Motor neuron (in vitro differentiated cells): ENCODE results near the gene SLC35F1. TPM values are rescaled to one million over a fixed set of nuclear protein-coding genes. Genes with fewer than 3 reads are reported as not detected.

ENCODE experiments used
- ATAC-seq, 8 experiments: fragments of 200-7000 bp; cut with Tn5 transposase; replicated peaks in 6 of 8; 2 replicates each; pipeline ENCODE4 v1.8.0; 2021; ENCODE audit warnings: mild to moderate bottlenecking in 8 of 8, moderate library complexity in 8 of 8
- H3K27ac ChIP-seq, 2 donors: fragments of 250-450 bp; sonication (Bioruptor Pico); 2 replicates each; pipeline ENCODE4 v1.9.0; 2021; ENCODE audit warnings: antibody characterized with exemption in 2 of 2, mild to moderate bottlenecking in 2 of 2, moderate library complexity in 1 of 2
- H3K4me1 ChIP-seq, 2 donors: fragments of 250-450 bp; sonication (Bioruptor Pico); replicated peaks in 1 of 2; 2 replicates each; pipeline ENCODE4 v1.6.1; 2021; ENCODE audit warnings: antibody characterized with exemption in 2 of 2, mild to moderate bottlenecking in 2 of 2, moderate library complexity in 1 of 2
- H3K4me3 ChIP-seq, 5 donors: fragments of 250-450 bp; sonication (Bioruptor Pico); 2 replicates each; pipeline ENCODE4 v1.9.0; 2021; ENCODE audit warnings: antibody characterized with exemption in 5 of 5, mild to moderate bottlenecking in 5 of 5, moderate library complexity in 4 of 5
- WGBS, 10 experiments: fragments of 450-650 bp; shearing (Covaris generic); methylation state at CpG; one replicate each; pipeline ENCODE4 v1.0.0; 2022; 5-methylcytosine and 5-hydroxymethylcytosine counted together
- in situ Hi-C, 9 experiments: fragments of 400-800 bp; cut with MboI; loops; one replicate each; pipeline ENCODE4 v1.15.0; 2021; ENCODE audit warnings: low sequenced_read_pairs in 9 of 9, low pct_unique_long_range_greater_than_20kb in 2 of 9; ENCODE audit not compliant: unreplicated experiment in 9 of 9
- total RNA-seq, 8 experiments: library from RNA; unstranded; fragments of 300-600 nt; gene quantifications; 2 replicates each; pipeline versions ENCODE4 v1.2.3 to v1.2.4, GENCODE V29; 2022

Gene SLC35F1
- total RNA-seq, 8 experiments from 2014 or later, result 0.15 to 39.4 (median 30.9) TPM; not detected in 1

DNA sequence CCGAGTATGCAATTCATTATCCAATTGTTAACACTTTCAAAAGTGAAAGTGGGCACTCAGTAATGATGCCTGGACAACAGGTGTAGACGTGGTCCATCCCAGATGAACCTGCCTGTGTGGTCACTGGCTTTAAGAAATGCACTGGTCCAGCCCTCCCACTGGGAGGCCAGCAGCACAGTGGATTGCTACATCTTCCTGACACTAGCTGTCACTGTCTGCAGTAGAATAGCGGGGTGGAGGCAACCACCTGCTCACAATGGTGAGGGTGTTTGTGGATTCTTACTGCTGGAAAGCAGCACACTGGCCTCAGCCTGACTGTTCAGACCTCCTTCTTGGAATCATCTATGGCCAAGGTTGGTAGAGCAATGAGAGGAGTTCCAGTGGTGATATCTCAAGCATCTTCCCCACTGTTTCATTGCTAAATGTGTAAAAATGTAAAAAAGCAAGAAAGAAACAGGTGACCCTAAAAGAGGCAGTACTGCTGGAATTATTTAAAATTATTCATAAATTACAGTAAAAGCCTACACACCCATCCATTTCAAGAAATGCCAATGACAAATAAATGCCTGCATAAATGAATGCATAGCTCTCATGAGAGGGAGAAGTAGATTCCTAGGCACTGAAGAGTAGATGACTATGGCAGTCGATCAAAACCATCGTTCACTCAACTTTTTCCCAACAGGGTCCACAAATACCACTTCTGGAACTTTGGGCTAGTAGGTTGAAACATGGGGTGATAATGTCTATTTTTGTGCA, 413.0 kb downstream of the SLC35F1 start:
- 48 to 100% (median 83%) methylated on average over 2 to 5 of the region's 5 CpGs; no CpG with 5 or more reads in 3 of the 10 experiments for WGBS, 10 experiments
- Histone ChIP-seq H3K4me1 (peaks cover 15 to 23% of the 10 kb centered on the region in 2 donors), H3K4me3 (no peak overlapping the region), H3K27ac (no peak overlapping the region)
- peak; percentile 72 to 92 (median 82) for ATAC-seq
- in situ Hi-C loops, result no loop called here

DNA sequence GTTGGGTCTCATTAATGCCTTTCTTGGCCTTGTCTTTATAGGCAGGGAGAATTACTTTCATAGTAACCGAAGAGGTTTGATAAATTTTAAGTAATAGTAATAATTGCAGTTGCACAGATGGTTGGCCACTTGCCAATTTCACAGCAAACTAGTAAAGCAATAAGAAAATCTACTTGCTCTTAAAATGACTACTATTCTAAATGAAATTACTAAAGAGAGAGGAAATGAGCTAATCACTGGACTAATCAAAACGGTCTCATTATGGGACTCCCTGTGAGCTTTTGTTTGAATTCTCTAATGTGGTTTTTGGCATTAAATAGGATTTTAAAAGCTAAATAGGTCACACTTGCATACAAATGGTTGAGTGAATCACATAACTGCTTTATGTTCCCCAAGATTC, 413.6 kb downstream of the SLC35F1 start:
- no peak overlapping the region for H3K27ac ChIP-seq

DNA sequence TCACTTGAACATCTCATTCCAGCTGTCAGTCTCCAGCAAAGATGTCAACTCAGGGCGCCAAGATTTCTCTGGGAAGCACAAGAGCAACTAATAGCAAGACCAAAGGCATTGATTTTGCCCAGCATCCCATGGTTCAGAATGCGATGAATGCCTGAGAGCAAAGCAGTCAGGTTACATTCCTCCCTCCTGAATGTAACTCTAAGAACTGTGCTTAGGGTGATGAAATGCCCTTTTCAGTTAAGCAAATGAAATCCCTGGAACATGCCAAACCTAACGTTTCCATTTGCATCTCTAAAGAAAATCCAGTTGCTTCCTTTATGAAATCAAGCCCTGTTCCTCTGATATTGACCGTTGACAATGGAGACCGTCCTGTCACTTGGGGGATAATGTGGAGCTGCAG, 417.1 kb downstream of the SLC35F1 start:
- 50 to 100% (median 81%) methylated on average over 1 to 5 of the region's 5 CpGs for WGBS, 10 experiments
- in situ Hi-C loops, result no loop called here

More for the DNA sequence above, 413.6 kb downstream of the SLC35F1 start:
- 8 to 89% (median 69%) methylated on average over 1 to 2 of the region's 2 CpGs; no CpG with 5 or more reads in 4 of the 10 experiments for WGBS, 10 experiments
- Histone ChIP-seq H3K4me3 (no peak overlapping the region), H3K4me1 (peaks cover 15 to 23% of the 10 kb centered on the region in 2 donors)
- in situ Hi-C loops, result no loop called here
- no peak for ATAC-seq

DNA sequence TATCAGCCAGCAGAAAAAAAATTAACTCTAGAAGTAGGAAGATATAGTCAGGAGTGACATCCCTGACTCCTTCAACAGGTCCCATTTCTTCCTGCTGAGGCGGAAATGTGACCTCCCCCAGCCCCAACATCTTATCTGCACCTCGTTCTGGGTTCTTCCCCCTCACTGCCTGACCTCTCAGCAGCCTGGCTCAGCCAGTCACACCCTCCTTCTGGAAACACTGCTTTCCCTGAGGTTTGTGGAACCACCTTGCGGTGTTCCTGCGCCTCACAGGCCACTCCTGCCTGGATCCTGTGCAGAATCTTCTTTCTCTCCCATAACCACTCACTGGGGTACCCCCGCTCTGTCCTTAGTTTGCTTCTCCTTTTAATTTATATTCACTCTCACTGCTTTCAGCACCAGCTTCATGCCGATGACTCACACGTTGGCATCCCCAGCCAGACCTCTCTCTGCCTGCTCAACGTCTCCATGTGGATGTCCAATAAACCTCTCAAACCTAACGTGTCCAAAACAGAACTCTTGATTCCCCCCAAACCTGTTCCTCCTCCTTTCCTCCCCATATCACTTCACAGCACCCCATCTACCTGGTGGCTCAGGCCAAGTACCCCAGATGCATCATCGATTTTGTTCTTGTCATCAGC, 418.3 kb downstream of the SLC35F1 start:
- WGBS, 10 experiments, result 26 to 100% (median 74%) methylated on average over 2 to 8 of the region's 10 CpGs; no CpG with 5 or more reads in 2 of the 10 experiments
- in situ Hi-C loops, result no loop called here
- no peak overlapping the region for H3K4me3 ChIP-seq
- ATAC-seq, result peak in 1 of 8 experiments; percentile 33
- peaks cover under 1 to 7% of the 10 kb centered on the region in 2 donors for H3K4me1 ChIP-seq
- H3K27ac ChIP-seq, result no peak overlapping the region

More for the DNA sequence above, 417.1 kb downstream of the SLC35F1 start:
- H3K4me3 ChIP-seq, result no peak overlapping the region
- H3K27ac ChIP-seq, result no peak overlapping the region
- peaks cover 12 to 18% of the 10 kb centered on the region in 2 donors for H3K4me1 ChIP-seq
- ATAC-seq, result no peak

DNA sequence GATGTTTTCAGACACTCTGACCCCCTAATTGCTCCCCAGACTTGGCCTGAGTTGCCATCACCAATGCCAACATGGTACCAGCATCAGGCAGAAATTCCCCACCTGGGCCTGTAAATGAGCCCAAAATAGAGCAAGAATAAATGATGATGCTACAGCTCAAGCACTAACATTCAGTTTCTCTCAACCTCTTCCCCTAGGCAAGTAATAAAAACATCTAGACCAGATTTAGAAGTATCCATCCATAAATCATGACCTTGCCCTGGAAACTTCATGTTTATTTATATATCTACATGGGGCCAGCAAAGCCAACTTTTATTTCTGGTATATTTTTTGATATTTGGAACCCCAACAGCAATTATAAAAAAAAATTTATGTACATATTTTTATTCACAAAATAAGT, 419.6 kb downstream of the SLC35F1 start:
- in situ Hi-C loops, result no loop called here
- Histone ChIP-seq H3K4me1 (no peaks in the 10 kb centered on the region), H3K4me3 (no peak overlapping the region), H3K27ac (no peak overlapping the region)
- peak in 3 of 8 experiments; percentile 42 to 74 (median 62) for ATAC-seq

DNA sequence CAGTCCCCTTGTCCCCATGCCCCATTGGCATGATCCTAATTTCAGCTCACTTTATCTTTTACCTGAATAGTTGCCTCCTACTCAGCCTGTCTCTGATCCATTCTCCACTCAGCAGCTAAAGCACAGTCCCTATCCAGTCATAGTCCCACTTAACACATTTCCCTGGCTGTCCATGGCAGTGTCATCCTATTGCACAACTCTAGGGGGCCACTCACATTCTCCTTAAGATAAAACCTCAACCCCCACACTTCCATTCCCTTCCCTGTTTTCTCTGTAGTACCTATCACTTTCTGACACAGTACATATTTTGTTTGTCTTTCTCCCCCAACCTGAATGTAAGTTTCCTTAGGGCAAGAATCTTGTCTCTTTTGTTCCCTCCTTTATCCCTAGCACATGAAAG, 420.2 kb downstream of the SLC35F1 start:
- Histone ChIP-seq H3K27ac (no peak overlapping the region), H3K4me1 (no peaks in the 10 kb centered on the region), H3K4me3 (no peak overlapping the region)
- in situ Hi-C loops, result no loop called here
- ATAC-seq, result peak in 1 of 8 experiments; percentile 17

DNA sequence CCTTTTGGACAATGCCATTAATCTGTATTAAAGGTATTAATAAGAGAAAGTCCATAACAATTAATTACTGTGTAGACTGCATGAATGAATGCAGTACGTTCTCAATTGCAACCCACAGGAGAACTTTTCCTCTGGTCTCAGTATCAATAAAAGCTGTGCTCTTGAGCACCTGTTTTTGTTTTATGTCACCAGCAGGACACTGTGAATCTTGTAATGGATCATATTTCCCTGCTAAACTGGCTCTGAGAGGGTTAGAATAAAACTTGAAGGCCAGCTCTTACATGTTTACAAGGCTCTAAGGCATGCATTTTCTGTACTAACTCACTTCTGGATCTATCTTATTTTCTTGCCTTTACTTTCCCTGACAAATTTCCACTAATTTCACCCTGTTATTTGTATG, 426.7 kb downstream of the SLC35F1 start:
- Histone ChIP-seq H3K27ac (no peak overlapping the region), H3K4me1 (no peaks in the 10 kb centered on the region), H3K4me3 (no peak overlapping the region)
- WGBS, 10 experiments, result 0 to 100% (median 86%) methylated on average over 1 of the region's 1 CpG; no CpG with 5 or more reads in 1 of the 10 experiments
- in situ Hi-C loops, result no loop called here
- no peak for ATAC-seq

DNA sequence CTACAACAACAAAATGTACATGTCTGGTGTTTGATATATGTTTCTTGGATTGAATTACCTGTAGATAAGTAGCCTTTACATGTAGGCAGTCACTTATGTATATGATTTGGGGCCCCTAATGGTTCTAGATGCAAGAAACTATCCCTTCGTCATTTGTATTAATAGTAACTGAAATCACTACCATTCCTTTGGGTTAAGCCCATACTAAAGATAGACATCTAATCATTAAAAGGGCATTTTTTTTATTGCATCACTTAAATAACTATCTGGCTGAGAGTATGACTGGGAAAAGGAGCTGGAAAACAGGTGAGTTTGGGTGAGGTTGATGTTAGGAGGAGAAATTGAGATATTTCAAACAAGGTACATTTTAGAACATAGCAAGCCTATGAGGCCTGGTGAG, 427.6 kb downstream of the SLC35F1 start:
- 67 to 100% (median 86%) methylated on average over 1 of the region's 1 CpG; no CpG with 5 or more reads in 5 of the 10 experiments for whole genome bisulfite sequencing, 10 experiments
- no peak overlapping the region for H3K27ac ChIP-seq
- H3K4me3 ChIP-seq, result no peak overlapping the region
- no peak for ATAC-seq
- no peaks in the 10 kb centered on the region for H3K4me1 ChIP-seq
- in situ Hi-C loops, result no loop called here

DNA sequence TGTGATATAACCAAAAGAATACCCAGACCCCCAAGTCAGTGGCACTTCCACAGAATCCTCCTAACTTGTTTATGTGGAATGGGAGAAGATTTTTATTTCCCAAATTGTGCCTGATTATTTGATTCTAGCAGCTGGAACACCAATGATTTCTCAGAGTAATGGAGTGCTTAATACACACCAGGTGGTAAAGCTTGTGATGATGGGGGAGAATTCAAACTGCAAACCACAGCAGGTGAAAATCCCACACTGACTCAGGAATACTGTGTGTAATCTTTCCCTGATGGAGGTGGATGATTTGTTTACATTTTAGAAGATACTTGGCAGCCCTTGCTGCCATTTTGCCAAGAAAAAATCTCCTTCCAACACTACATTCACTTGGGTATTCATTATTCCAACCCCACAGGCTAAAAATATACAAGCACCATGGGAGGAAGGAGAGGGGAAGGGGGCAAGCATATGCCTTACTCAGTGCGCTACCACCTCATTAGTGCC, 428.3 kb downstream of the SLC35F1 start:
- WGBS, 10 experiments, result 40 to 100% (median 80%) methylated on average over 1 of the region's 1 CpG; no CpG with 5 or more reads in 5 of the 10 experiments
- Histone ChIP-seq H3K4me1 (no peaks in the 10 kb centered on the region), H3K27ac (no peak overlapping the region), H3K4me3 (no peak overlapping the region)
- ATAC-seq, result no peak
- in situ Hi-C loops, result no loop called here

DNA sequence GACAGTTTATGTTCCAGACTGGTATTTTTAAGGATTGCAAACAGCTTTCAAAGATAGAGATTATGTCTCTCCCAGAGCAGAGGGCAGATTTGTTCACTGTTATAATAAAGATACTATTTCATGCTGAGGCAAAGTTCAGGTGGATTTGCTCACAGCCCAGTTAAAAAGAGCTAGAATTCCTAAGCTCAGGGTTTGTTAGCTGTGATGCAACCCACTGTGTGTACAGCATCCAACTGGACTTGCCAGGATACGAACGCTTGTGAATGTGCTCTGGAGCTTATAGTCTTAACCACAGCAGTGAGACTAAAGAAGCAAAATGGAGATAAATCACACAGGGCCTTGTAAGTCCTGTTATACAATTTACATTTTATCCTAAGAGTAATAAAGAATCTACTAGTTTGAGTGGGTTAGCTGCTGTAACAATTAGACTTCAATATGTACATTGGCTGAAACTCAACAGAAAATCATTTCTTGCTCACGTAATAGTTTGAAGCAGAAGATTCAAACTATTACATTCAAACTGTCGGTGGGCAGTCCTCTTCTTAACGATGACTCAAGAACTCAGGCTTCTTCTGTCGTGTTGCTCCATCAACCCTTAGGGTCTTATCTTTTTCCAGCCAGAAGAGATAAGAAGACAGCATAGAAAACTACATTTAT, 437.1 kb downstream of the SLC35F1 start:
- in situ Hi-C loops, result no loop called here
- H3K27ac ChIP-seq, result no peak overlapping the region
- H3K4me1 ChIP-seq, result no peaks in the 10 kb centered on the region
- peak in 1 of 8 experiments; percentile 56 for ATAC-seq
- 64 to 100% (median 75%) methylated on average over 1 to 6 of the region's 6 CpGs; no CpG with 5 or more reads in 2 of the 10 experiments for WGBS, 10 experiments
- H3K4me3 ChIP-seq, result no peak overlapping the region

DNA sequence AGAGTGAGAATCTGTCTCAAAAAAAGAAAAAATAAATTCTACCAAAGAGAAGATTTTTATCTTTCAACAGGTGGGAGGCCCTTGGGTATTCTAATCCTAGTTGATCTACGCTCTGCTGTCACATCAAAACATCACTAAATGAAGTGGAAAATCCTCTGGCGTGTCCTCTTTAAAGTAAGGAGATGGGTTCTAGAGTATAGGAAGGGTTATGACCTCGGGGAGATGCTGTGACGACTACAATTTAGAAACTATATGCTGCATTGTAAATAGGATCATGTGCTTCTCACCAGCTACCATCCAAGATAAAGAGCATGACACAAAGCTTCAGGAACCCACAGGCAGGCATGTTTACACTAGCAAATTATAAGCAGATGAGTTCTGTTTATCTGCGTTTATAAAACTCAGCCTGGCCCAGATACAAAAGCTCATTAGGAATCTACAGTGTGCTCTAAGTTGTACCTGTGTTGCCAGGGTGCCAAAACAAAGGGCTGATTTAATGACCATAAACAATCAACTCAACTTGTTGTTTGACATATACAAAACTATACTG, 443.9 kb downstream of the SLC35F1 start:
- in situ Hi-C loops, result no loop called here
- no peak overlapping the region for H3K27ac ChIP-seq
- 0 to 100% (median 78%) methylated on average over 1 to 5 of the region's 5 CpGs; no CpG with 5 or more reads in 1 of the 10 experiments for WGBS, 10 experiments
- no peaks in the 10 kb centered on the region for H3K4me1 ChIP-seq
- no peak for ATAC-seq
- H3K4me3 ChIP-seq, result no peak overlapping the region

DNA sequence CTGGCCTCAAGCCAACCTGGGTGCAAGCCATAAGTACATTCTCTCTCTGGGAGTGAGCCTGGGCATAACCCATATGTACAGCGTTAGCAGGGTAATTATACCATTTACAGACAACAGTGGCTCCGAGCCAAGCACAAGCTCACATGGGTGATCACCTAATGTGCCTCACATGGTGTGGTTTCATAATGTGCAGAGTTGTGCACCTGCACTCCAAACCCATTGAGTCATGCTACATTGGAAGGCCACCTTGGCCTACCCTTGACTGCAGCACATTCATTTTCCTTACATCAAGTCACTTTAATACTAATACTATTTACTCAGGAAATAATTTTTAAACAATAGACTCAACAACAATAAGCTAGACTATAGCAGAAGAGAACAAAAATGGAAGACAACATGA, 446.5 kb downstream of the SLC35F1 start:
- Histone ChIP-seq H3K27ac (no peak overlapping the region), H3K4me1 (no peaks in the 10 kb centered on the region), H3K4me3 (no peak overlapping the region)
- 34 to 100% methylated on average over 1 to 2 of the region's 2 CpGs; no CpG with 5 or more reads in 8 of the 10 experiments for WGBS, 10 experiments
- in situ Hi-C loops, result no loop called here
- no peak for ATAC-seq

DNA sequence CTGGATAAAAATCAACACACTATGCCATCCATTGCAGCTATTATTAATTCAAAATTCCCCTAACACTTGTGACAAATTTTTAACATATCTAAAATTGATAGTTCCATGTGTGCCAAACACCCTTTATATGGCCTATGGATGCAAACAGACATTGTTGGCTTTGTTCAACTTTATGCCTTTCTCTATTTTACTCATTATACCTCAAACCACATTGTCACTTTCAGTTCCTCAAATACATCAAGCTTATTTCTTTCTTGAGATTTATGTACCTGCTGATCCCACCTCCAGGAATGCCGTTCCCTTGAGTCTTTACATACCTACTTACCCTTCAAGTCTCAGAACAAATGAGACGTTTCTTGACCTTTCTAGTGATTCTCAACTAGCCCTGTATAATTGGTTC, 447.6 kb downstream of the SLC35F1 start:
- ATAC-seq, result no peak
- in situ Hi-C loops, result no loop called here
- 23 to 100% (median 73%) methylated on average over 1 to 2 of the region's 2 CpGs; no CpG with 5 or more reads in 2 of the 10 experiments for WGBS, 10 experiments
- Histone ChIP-seq H3K4me1 (no peaks in the 10 kb centered on the region), H3K4me3 (no peak overlapping the region), H3K27ac (no peak overlapping the region)
